HG02798 (cell line): ENCODE measurements around the gene ACE.

Experiments used
- ATAC-seq: cut with Tn5 transposase; IDR thresholded peaks from one replicate; pipeline ENCODE4 v1.9.1; 2021; ENCODE audit warnings: mild to moderate bottlenecking; ENCODE audit not compliant: unreplicated experiment, poor library complexity

The ACE gene

DNA sequence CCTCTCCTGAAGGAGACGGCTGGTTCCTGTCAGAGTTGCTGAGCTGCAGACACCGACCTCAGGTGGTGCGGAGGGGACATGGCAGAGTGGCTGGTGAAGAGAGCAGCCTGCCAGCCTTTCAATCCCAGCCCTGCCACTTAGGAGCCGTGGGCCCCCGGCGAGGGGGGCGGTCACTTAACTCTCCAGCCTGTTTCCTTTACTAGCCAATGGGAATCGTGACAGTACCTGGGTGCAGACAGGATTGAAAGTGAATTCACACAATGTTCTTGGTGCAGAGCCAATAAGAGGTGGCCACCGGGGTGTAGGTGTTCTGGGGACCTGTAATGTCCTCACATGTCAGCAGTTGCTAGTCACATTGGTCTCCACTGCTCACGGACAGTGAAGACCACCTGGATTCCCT, 13.5 kb downstream of the ACE start:
- no peak for ATAC-seq

DNA sequence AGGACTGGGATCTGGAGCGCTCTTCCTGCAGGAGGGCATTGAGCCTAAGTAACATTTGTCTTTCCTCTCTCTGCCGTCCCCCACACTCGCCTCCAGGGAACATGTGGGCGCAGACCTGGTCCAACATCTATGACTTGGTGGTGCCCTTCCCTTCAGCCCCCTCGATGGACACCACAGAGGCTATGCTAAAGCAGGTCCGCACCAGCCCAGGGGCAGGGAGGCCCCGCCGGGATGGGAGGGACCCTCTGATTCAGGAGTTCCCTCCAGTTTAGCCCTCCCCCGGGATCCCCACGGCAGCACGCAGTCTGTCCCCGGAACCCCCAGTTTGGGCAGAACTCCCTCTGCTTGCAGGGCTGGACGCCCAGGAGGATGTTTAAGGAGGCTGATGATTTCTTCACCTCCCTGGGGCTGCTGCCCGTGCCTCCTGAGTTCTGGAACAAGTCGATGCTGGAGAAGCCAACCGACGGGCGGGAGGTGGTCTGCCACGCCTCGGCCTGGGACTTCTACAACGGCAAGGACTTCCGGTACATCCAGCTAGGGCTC, 14.1 kb downstream of the ACE start:
- ATAC-seq: no peak

GRCh38 chr17:63491413-63491812, 14.6 kb downstream of the ACE start:
- ATAC-seq: no peak

DNA sequence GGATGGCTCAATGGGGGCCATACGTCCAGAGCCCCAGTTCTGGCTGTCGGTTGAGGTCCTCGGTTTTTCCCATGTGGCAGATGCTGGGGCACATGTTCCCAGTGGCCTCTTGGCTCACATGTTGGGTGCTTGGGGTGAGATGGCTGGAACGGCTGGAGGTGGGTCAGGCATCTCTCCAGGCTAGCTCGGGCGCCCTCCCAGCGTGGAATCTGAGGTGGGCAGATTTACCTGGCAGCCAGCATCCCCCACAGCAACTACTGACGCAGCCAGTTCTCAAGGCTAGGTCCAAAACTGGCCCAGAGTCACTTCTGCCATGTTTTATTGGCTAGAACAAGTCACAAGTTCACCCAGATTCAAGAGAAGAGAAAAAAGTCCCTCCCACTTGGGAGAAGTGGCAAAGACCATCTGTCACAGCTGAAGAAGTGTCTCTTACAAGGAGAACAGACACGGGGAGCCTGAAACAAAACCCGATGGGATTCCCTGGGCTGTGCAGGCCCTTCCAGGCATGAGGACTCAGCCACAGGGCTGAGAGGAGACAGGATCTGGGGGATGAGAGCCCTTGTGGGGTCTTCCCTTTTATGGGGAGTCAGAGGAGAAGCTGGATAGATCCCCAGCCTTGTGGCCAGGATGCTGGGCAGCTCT, 15.2 kb downstream of the ACE start:
- no peak for ATAC-seq

- ATAC-seq: no peak
Observed at GRCh38 chr17:63492940-63493339, 16.1 kb downstream of the ACE start.

DNA sequence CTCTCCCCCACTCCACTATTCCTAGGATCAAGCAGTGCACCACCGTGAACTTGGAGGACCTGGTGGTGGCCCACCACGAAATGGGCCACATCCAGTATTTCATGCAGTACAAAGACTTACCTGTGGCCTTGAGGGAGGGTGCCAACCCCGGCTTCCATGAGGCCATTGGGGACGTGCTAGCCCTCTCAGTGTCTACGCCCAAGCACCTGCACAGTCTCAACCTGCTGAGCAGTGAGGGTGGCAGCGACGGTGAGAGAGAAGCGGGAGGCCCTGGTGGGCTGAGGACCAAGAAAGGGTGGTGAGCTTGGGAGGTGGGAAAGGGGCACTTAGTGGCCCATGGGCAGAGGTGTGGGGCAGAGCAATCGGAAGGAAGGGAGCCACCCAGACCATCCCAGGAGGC, 16.6 kb downstream of the ACE start:
- ATAC-seq: no peak

DNA sequence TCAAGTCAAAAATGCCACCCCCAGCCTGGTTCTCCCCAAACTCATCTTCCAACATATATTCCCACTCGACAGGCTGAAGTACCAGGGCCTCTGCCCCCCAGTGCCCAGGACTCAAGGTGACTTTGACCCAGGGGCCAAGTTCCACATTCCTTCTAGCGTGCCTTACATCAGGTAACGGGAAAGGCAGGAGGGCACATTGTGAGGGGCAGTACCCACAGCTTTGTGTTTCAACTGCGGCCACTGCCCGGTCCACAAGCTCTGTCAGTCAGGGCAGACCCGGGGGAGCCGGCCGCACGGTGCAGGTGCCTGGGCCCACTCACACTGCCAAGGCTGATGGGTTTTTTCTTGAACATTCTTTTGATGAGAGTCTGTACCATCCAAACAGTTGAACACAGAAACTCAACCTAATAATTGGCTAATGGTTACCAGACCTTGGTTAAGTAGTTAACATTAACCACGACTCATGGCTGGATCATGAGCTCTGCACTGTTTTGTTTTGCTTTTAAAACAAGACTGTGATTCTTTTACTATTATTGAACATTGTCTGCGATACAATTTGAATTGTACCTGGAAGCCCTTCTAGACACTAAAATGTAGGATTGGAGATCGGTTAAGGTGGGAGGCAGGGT, 17.6 kb downstream of the ACE start:
- no peak for ATAC-seq

DNA sequence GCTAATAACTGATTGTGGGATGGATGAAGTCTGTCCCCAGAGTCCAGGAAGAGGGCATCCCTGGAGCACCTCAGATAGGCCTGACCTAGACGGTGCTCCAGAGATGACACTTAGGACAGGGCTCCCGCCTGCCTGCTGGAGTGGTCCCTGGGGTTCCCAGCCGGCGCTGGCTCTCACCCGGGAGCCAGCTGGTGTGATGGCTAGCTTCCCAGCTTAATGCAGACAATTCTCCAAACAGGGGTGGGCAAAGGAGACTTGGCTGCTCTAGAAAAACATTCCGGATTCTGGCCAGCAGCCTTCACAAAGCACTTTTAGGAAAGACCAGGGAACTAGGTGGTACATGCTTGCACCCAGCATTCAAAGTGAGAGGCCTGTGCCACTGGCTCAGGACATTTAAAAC, 18.6 kb downstream of the ACE start:
- no peak for ATAC-seq

- ATAC-seq: no peak
Observed at GRCh38 chr17:63496177-63496576, 19.3 kb downstream of the ACE start.

GRCh38 chr17:63496663-63497400, 20.0 kb downstream of the ACE start:
- no peak for ATAC-seq

- ATAC-seq: no peak
Observed at GRCh38 chr17:63497708-63498483, 21.0 kb downstream of the ACE start.

DNA sequence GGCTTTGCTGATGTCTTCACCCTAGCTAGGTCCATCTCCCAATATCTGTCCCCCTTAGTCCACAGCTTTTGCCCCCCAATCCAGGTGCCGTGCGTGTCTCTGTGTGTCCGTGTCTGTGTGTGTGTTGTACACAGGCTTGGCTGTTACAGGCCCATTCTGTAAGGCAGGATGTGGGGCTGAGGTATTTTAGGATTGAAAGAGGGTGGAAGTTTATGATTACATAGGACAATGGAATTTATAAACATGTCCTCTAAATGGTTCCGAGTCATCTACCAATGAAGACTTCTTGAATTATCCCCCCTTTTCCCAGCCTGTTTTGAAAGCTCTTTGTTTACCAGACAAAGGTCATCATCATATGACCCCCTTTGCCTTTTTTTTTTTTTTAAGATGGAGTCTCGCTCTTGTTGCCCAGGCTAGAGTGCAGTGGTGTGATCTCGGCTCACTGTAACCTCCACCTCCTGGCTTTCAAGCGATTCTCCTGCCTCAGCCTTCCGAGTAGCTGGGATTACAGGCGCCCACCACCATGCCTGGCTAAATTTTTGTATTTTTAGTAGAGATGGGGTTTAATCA, 21.9 kb downstream of the ACE start:
- no peak for ATAC-seq

DNA sequence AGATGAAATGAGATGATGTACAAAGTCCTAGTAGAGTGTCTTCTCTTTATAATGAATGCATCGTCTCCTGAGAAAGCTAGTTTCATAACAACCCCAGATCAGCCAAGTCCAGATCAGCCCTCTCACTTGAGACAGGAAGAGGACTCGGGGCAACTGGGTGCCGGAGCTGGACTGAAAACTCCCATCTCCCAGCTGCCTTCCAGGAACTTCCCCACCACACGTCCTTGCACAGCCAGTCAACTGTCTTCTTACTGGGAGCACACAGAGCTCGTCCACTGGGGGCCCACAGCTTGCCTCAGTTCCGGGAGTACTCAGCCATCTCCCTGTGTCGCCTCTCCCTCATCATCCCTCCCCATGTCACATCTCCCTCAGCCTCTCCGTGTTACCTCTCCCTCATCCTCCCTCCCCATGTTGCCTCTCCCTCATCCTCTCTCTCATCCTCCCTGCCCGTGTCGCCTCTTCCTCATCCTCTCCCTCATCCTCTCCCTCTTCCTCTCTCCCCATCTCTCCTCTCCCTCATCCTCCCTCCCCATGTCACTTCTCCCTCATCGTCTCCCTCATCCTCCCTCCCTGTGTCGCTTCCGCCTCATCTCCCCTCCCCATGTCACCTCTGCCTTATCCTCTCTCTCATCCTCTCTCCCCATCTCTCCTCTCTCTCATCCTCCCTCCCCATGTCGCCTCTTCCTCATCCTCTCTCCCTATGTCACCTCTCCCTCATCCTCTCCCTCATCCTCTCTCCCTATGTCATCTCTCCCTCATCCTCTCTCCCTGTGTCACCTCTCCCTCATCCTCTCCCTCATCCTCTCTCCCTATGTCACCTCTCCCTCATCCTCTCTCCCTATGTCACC, 23.9 kb downstream of the ACE start:
- no peak for ATAC-seq

GRCh38 chr17:63503341-63503705, 26.5 kb downstream of the ACE start:
- ATAC-seq: no peak

DNA sequence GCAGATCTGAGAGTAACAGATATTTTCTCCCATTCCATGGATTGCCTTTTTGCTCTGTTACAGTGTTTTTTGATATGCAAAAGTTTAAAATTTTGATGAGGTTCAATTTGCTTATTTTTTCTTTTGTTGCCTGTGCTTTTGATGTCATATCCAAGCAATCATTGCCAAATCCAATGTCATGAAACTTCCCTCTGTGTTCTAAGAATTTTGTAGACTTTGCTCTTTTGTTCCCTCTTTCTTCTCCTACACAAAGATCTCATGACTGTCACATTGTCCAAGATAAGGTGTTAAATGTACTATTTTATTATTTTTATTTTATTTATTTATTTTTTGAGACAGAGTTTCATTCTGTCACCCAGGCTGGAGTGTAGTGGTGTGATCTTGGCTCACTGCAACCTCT, 27.4 kb downstream of the ACE start:
- ATAC-seq: no peak

- no peak for ATAC-seq
Observed at GRCh38 chr17:63505341-63505740, 28.5 kb downstream of the ACE start.

- ATAC-seq: no peak
Observed at GRCh38 chr17:63506627-63507026, 29.8 kb downstream of the ACE start.

DNA sequence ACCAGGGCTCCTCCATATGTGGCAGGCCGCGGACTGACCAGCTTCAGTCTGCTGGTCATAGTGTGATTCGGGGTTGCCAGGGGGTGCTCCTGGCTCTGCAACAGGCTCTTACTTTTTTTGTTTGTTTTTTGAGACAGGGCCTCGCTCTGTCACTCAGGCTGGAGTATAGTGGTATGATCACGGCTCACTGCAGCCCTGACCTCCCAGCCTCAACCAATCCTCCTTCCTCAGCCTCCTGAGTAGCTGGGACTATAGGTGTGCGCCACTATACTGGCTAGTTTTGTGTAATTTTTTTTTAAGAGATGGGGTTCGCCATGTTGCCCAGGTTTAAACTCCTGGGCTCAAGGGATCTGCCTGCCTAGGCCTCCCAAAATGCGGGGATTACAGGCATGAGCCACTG, 34.5 kb downstream of the ACE start:
- ATAC-seq: no peak

DNA sequence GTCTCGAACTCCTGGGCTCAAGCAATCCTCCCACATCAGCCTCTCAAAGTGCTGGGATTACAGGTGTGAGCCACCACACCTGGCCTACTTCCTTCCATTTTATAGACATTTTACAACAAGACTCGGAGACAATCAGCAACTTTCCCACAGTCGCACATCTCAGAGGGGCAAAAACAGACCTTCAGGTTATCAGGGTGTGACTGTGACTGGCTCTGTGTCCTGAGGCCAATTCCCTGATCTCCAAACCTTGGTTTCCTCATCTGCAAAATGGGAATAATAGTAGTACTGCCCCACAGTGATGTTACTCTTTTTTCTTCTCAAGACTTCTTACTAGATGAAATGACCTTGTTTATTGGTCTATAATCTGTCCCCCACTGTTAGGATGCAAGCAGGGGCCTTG, 35.5 kb downstream of the ACE start:
- no peak for ATAC-seq
